ENCODE data around the gene DRC7.

Gene DRC7, protein sequence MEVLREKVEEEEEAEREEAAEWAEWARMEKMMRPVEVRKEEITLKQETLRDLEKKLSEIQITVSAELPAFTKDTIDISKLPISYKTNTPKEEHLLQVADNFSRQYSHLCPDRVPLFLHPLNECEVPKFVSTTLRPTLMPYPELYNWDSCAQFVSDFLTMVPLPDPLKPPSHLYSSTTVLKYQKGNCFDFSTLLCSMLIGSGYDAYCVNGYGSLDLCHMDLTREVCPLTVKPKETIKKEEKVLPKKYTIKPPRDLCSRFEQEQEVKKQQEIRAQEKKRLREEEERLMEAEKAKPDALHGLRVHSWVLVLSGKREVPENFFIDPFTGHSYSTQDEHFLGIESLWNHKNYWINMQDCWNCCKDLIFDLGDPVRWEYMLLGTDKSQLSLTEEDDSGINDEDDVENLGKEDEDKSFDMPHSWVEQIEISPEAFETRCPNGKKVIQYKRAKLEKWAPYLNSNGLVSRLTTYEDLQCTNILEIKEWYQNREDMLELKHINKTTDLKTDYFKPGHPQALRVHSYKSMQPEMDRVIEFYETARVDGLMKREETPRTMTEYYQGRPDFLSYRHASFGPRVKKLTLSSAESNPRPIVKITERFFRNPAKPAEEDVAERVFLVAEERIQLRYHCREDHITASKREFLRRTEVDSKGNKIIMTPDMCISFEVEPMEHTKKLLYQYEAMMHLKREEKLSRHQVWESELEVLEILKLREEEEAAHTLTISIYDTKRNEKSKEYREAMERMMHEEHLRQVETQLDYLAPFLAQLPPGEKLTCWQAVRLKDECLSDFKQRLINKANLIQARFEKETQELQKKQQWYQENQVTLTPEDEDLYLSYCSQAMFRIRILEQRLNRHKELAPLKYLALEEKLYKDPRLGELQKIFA

DNA sequence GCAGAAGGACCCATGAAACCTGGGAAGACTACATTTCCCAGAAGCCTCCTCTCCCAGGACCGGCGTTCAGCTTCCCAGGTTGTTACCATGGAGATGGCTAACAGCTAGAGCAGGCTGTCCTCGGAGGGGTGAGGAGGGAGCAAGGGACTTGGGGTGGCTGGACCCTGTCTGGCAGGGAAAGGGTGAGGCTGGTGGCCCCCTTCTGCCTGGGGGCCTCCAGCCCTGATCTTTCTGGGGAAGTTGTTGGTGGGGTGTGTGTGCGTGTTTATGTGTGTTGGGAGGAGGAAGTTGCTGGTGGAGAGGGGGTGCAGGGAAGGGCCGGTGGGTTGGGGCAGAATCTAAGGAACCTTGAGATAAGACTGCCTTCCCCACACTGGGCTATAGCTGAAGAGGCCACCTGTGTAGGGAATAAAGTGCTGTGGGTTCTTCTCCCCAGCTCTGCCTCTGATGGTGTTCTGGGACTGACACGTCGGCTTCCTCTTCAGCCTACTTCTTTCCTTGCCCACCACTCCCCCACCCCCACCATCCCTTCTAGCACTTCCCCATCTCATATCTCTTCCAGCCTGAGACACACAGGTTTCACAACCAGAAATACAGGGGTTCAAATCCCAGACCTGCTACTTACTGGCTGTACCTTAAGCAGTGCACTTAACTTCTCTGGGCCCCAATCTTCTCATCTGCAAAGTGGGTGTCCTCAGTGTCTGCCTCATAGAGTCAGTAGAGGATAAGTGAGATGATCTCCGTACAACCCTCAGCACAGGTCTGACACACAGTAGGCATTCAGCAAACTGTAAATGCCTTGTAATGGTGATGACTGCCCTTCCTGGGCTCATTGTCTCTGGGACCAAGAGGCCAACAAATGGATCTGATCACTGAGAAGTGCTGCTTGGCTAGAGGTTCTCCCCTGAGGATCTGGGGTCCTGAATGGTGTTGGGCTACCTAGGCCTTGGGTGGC lies at the start of gene DRC7:
DRC7 (plus strand) TSS at position 82 of the 955 bp plus-strand sequence. CDS start 3,144 bp downstream, outside the sequence.
- peak; percentile 72 for DNase-seq

DNA sequence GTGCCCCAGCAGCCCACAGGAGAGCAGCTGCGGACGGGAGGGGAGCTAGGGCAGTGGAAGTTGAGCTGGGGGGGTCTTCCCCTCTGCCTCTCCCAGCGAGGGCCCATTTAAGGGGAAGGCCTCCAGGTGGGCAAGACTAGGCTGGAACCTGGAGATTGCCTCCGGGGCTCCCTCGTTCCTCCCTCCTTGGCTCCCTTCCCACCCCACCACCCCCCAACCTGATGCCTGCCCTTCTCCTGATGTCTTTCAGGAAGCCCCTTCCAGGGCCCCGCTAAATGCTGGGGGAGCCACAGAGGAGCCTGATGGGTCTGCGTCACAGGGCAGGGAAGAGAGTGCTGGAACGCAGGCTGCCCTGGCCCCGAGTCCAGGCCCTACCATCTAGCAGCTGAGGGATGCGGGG lies 49.4 kb upstream of the DRC7 start:
- no peak for DNase-seq

DNA sequence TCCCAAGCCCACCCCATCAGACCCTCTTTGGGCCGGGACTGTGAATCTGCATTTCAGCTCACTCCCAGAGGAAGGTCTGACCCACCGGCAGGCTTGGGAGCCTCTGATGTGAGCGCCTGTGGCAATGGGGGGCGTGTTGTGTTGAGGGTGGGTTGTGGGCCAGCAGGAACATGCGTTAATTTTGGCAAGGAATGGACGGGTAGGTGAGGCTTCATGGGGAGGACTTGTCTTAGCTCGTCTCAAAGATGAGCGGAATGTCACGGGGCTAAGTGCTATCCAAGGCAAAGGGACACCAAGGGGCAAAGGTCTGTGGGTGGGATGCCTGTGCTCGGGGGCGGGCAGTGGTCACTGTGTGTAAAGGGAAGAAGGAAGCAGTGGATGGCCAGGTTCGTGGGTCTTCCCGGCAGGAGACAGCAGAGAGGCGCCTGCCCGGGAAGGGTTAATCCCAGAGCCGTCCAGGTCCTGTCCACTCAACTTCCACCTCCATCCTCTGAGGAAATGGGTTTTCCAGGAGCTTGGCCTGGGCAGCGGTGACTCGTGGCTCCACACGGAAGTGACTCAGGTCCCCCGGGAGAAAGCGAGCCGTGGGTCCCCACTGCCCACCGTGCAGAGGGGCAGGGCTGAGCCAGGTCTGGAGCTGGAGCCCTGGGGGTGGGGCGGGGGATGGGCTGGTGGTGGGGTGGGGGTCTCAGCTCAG lies 48.8 kb upstream of the DRC7 start:
- no peak for DNase-seq

DNA sequence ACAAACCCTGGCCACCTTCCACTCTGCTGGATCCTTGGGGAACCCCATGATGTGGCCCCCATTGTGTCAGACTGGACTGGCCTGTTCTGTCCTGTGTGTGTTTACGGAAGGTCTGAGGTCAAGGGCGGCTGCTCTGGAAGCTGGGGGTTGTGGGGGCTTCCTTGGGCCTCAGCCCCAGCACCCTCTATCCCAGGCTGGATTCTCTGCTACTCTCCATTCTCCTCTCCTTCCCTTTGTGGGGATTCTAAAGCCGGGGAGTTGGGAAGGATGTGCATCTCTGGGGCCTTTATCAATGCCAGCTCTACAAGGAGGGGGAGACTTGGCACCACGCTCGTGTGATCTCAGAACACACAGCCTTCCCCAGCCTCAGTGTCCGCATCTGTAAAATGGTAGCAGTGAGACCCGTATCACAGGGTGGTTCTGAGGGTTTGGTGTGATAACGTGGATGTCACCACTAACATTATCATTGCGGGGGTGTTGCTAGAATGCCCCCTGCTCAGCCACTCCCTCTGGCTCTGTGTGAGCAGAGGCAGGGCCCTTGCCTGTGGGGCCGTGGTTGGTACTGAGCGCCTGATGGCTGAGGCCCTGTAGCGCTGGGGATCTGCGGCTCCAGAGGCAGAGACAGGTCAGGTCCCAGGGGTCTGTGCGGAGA lies 48.1 kb upstream of the DRC7 start:
- DNase-seq: no peak

DNA sequence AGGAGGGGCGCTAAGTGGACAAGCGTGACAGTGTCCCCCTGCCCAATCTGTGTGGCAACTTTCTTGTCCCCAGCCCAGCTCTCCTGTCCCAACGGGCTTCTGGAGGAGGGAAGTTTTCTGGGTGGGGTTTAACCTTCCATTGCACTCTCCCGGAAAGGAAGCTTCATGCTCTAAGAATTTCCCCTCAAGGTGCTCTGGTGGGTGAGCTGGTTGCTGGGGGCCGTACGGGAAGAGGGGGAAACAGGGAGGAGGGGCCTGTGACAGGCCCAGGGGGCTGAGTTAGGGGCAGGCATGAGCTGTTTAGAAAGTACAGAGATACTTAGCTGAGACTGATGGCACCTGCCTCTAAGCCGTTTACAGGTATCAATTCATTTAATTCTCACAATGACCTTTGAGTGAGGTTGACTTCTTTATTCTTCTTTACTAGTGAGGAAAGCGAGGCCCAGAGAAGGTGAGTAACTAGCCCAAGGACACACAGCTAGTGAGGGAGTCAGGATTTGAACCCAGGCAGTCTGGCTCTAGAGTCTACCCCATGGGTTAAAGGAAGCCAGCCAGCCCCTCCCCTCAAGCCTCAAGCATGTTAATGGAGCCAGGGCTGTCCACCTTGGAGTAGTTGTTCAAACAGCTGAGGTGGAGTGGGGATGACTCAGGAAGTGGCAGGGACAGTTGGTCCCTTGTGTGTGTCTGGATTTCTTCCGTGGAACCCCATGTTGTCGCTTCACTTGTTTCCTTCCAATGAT lies 47.3 kb upstream of the DRC7 start:
- no peak for DNase-seq

DNA sequence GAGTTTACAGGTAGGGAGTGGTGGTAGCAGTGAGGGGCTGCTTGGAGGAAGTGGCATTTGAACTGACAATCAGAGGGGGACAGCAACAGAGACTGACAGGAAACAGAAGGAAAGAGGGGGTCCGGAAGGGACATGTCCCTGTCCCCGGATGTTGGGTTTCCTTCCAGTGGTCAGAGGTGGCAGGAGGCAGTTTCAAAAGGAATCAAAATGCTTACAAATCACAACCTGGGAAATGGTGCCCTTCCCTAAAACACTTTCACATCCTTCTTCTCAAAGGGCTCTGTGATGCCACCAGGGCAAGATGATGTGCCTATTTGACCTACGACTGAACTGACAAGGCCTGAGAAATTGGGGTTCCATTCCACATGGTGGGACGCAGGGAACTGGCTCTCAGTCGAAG lies 46.5 kb upstream of the DRC7 start:
- DNase-seq: no peak

DNA sequence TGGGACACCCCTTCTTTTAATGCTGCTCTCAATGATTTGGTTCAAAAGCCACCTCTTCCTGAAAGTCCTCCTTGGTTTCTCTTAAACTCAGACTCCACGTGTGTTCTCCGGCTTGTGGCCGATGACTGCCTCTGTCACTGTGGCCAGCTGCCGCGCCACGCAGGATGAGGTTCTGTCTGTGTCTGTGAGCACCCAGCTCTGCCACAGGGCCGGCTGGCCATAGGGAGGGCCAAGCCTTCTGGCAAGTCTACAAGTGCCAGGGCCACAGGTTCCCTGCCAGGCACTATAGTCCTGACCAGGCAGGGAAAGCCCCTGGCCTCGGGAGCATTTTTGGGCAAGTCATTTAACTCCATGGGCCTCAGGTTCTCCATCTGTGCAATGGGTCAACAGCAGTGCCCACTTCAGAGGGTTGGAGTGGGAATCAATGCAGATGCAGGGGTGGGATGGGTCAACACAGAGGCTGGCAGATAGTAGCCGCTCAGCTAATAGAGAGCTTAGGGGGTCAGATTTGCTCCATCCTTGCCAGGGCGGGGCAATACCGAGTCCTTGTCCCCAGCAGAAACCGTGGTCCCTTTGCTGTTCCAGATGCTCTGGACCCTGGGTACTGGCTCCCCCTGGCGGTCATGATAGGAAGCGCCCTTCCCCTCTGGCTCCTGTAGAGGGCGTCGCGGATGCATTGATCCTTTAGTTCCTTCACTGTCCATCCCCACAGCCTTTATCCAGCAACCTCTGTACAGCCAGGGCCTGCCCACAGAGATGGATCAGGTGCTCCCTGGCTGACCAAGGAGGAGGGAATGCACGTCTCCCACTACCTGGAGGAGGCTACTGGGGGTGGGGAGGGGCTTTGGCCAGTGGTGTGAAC lies 45.8 kb upstream of the DRC7 start:
- peak; percentile 65 for DNase-seq

DNA sequence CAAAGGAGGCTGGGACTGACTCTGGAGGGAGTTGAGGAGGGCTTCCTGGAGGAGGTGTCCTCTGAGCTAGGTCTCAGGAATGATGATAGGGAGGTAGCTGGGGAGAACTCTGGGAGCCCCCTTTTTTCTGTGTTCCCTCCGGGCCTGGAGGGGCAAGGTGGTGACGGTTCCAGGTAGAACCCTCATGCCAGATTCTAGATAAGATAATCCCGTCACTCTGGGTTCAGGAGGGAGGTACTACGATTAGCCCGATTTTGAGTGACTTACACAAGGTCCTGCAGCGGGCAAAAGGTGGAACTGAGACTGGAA lies 45.2 kb upstream of the DRC7 start:
- DNase-seq: no peak

DNA sequence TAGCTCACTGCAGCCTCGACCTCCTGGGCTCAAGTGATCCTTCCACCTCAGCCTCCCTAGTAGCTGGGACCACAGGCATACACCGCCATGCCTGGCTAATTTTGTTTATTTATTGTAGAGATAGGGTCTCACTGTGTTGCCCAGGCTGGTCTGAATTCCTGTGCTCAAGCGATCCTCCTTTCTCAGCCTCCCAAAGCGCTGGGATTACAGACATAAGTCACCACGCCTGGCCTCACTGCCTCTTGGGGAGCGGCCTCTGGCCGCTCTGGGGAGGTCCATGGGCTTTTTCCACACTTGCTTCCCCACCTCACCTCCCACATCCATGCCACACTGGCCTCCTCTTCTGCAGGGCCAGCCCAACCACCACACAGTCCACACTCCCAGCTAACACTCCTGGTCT lies 44.8 kb upstream of the DRC7 start:
- DNase-seq: no peak

DNA sequence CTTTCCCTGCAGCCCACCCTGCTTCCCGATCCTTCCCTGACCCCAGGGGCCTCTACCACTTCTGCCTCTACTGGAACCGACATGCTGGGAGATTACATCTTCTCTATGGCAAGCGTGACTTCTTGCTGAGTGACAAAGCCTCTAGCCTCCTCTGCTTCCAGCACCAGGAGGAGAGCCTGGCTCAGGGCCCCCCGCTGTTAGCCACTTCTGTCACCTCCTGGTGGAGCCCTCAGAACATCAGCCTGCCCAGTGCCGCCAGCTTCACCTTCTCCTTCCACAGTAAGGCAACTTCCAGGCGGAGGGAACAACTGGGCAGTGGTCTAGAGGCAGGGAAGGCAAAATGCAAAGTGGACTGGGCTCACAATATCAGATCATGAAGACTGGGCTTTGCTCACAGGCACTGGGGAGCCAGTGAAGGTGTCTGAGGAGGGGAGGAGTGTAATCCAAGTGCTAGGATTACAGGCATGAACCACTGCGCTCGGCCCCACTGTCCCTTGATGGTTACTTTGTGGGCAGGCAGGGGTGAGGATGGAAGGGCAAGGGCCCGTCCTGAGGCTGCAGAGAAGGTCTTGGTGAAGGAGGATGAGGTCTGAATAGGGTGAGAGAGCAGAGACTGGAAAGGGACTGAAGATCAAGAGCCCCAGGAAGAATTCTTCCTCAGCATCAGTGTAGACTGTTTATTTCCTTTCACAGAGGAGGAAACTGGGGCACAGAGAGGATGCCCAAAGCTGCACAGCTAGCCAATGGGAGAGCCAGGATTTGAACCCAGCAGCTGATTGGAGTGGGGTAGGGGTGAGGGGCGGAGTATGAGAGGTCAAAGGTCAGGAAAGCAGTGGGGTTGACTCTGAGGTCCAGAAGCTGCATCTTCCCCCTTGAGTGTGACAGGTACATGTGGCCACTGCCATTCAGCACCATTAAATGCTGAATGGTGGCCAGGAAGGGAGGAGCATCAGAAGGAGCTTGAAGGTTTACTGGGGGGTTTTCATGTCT lies 43.0 kb upstream of the DRC7 start:
- DNase-seq: no peak

DNA sequence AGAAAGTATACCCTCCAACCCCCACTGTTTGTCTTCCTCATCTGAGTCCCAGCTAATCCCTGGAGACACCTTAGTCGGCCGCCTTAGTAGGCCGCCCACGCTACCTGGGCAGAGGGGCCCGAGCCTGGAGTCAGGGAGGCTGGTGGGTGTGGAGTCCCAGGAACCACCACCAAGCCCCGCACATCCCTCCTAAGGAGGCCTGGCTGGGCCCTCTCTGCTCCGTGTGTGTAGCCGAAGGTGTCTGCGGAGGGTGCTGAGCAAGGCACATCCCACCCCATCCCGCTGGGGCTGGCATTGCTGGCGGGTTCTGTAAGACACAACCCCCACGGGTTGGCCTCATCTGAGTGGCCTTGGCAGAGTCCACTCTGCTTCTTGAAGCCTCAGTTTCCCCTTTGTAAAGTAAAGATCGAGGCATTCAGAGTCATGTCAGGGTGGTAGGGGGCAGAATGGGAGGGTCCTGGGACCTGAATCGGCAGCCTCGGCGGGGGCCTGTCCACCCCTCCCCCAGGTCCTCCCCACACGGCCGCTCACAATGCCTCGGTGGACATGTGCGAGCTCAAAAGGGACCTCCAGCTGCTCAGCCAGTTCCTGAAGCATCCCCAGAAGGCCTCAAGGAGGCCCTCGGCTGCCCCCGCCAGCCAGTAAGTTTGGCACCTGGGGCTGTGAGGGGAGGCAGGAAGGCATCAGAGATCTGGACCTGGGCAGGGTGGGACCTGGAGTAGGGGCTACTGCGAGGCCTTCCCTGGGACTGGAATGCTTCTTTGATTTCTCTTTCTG lies 41.7 kb upstream of the DRC7 start:
- DNase-seq: no peak

DNA sequence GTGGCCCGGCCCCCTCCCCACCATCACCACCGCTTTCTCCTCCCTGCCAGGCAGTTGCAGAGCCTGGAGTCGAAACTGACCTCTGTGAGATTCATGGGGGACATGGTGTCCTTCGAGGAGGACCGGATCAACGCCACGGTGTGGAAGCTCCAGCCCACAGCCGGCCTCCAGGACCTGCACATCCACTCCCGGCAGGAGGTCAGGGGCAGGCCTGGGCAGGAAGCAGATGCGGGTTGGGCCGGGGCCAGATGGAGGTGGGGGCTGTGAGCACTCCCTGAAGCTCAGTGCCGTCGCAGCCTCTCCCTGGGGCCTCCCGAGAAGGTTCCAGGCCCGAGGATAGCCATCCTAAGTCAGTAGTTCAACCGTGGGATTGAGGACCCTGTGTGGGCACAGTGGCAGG lies 40.7 kb upstream of the DRC7 start:
- peak; percentile 27 for DNase-seq

DNA sequence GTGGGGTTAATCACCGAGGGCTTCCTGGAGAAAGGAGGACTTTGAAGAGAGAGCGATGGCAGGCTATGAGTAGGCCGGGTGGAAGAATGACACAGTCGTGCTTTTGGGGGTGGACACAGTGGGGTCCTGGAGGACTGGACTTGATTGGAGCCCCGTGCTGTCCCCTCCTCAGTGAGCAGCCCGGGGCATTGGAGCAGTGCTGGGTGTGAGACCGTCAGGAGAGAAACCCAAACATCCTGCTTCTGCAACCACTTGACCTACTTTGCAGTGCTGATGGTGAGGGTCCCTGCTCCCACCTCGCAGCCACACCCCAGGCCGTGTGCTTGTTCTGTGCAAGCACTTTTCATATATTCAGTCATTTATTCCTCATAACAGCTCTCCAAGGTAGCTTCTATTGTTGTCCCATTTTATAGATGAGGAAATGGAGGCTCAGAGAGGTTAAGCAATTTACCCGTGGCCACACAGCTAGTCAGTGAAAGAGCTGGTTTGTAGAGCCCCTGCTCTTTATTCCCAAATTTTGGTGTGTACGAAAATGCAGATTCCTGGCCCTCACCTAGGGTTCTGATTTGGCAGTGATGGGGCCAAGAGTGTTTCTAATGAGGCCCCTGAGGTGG lies 38.2 kb upstream of the DRC7 start:
- no peak for DNase-seq

DNA sequence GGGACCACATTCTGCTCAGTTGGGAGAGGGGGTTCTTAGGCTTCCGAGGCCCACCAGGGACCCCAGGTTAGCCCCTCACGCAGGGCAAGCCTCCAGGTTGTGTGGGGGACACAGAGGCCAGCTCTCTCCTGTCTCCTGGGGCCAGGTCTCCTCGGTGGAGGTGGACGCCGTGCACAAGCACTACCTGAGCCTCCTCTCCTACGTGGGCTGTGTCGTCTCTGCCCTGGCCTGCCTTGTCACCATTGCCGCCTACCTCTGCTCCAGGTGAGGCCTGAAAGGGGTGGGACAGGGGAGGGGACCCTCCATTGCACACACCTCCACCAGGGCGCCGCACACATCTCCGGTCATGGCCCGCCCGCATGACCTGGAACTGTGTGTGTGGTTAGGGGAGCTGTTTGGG lies 37.4 kb upstream of the DRC7 start:
- no peak for DNase-seq

DNA sequence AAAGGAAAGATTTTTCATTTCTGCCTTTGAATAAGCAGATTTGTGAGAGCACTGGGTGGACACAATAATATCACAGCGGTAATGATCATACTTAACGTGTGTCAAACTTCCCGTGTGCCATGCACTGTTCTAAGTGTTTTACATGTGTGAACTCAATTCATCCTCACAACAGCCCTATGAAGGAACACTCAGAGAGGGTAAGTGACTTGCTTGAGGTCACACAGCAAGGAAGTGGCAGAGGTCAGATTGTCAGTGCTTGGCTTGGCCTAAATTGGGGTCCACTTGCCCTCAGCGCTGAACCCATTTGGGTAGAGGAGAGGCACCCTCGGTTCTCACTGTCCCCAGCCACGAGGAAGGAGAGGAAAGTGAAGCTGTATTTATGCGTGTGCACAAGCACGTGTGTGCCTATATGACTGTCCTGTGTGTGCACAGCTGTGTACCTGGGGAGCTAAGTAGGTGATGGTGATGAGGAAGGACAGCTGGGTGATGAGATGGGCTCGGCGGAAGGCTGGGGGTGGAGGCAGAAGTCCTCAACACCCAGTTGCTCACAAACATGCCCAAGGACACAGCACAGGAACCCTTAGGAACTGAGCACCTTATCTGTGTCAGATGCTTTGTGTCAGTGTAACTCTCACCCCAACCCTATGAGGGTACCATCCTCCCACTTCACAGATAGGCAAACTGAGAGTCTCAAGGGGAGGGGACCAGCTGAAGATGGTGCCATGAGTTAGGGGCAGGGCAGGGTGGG lies 36.3 kb upstream of the DRC7 start:
- DNase-seq: no peak

DNA sequence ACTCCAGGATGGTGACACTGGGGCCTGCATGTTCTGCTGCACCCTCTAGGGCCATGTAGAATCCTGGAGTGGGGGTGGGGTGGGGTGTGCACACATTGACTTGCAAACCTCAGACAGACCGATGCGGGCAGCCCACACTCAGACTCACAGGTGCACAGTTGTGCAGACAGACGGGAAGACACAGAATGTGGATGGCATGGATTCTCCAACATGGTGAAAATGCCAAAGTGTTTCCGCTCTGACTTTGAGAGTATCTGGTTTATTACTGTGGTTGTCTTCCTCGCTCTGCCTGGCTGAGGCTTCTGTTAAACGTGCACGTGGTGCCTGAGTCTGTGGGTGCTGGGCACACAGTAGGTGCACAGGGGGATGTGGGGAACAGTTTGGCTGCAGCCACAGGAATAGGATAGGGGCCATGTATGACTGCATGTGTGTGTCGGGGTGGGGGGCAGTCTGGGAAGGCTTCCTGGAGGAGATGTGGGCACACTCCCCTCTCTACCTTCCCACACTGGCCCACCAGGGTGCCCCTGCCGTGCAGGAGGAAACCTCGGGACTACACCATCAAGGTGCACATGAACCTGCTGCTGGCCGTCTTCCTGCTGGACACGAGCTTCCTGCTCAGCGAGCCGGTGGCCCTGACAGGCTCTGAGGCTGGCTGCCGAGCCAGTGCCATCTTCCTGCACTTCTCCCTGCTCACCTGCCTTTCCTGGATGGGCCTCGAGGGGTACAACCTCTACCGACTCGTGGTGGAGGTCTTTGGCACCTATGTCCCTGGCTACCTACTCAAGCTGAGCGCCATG lies 35.5 kb upstream of the DRC7 start:
- DNase-seq: no peak

Data from NCI-H2171 treated with DMSO at 0.1 percent for 48 hours (cell line).